Glutamatergic neuron (in vitro differentiated cells): ENCODE measurements around the gene CPVL. TPM values are rescaled to one million over a fixed set of nuclear protein-coding genes. Genes with fewer than 3 reads are reported as not detected.

Source experiments
- DNase-seq: peaks from one replicate; pipeline ENCODE4 v3.0.0; 2022
- H3K27ac Mint-ChIP-seq: one replicate; pipeline ENCODE4 v1.8.0; 2020; ENCODE audit warnings: mild to moderate bottlenecking, mixed read lengths, inconsistent platforms; ENCODE audit not compliant: unreplicated experiment
- H3K27me3 Mint-ChIP-seq: one replicate; pipeline ENCODE4 v1.8.0; 2020; ENCODE audit warnings: mild to moderate bottlenecking, moderate library complexity, mixed read lengths, inconsistent platforms; ENCODE audit not compliant: unreplicated experiment
- H3K36me3 Mint-ChIP-seq: one replicate; pipeline ENCODE4 v1.8.0; 2020; ENCODE audit warnings: mild to moderate bottlenecking, mixed read lengths, inconsistent platforms; ENCODE audit not compliant: unreplicated experiment
- H3K4me1 Mint-ChIP-seq: one replicate; pipeline ENCODE4 v1.8.0; 2020; ENCODE audit warnings: mild to moderate bottlenecking, low read depth, mixed read lengths, inconsistent platforms; ENCODE audit not compliant: unreplicated experiment
- H3K4me3 Mint-ChIP-seq: one replicate; pipeline ENCODE4 v1.8.0; 2020; ENCODE audit warnings: mild to moderate bottlenecking, mixed read lengths, inconsistent platforms; ENCODE audit not compliant: unreplicated experiment
- H3K9me3 Mint-ChIP-seq: one replicate; pipeline ENCODE4 v1.8.0; 2020; ENCODE audit warnings: mild to moderate bottlenecking, moderate library complexity, mixed read lengths, inconsistent platforms; ENCODE audit not compliant: unreplicated experiment
- total RNA-seq: library from RNA; stranded (reverse); fragmentation: NEBNext Ultra II Directional; extraction: Animal tissue kit (Norgen Biotek cat#: 25700); gene quantifications from one replicate; pipeline ENCODE4 v1.2.1, GENCODE V29; 2021; ENCODE audit not compliant: unreplicated experiment
- TF ChIP-seq, protein P1 (sequence below): fragments of 200-600 bp; sonication (generic); IDR thresholded peaks from one replicate; pipeline ENCODE4 v1.5.0; 2021; ENCODE audit not compliant: partially characterized antibody, unreplicated experiment

CPVL gene
- total RNA-seq, 1 donor from 2014 or later = 20.3 TPM

DNA sequence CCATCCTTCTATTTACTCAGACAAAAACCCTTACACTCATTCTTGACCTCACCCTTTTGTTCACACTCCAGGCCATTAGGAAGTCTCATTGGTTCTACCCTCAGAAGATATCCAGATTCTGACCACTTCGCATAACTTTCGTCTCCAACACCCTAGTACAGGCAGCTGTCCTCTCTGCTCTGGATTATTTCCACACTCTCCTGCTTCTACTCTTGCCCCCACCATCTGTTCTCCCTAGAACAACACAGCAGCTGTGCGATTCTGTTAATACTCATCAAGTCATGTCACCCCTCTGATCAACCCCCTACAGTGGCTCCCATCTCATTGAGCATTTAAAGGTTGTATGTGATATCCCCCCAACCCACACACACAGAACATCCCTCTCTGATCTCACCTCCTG is 172.7 kb downstream of the CPVL start:
- no peaks in the 10 kb centered on the region for H3K4me1 Mint-ChIP-seq
- peaks cover 27% of the 10 kb centered on the region for H3K36me3 Mint-ChIP-seq
- peaks cover 9% of the 10 kb centered on the region for H3K9me3 Mint-ChIP-seq
- TF ChIP-seq, protein P1, sequence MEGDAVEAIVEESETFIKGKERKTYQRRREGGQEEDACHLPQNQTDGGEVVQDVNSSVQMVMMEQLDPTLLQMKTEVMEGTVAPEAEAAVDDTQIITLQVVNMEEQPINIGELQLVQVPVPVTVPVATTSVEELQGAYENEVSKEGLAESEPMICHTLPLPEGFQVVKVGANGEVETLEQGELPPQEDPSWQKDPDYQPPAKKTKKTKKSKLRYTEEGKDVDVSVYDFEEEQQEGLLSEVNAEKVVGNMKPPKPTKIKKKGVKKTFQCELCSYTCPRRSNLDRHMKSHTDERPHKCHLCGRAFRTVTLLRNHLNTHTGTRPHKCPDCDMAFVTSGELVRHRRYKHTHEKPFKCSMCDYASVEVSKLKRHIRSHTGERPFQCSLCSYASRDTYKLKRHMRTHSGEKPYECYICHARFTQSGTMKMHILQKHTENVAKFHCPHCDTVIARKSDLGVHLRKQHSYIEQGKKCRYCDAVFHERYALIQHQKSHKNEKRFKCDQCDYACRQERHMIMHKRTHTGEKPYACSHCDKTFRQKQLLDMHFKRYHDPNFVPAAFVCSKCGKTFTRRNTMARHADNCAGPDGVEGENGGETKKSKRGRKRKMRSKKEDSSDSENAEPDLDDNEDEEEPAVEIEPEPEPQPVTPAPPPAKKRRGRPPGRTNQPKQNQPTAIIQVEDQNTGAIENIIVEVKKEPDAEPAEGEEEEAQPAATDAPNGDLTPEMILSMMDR = no peak
- H3K4me3 Mint-ChIP-seq = no peak overlapping the region
- no peak overlapping the region for H3K27ac Mint-ChIP-seq
- no peak for DNase-seq
- no peaks in the 10 kb centered on the region for H3K27me3 Mint-ChIP-seq

DNA sequence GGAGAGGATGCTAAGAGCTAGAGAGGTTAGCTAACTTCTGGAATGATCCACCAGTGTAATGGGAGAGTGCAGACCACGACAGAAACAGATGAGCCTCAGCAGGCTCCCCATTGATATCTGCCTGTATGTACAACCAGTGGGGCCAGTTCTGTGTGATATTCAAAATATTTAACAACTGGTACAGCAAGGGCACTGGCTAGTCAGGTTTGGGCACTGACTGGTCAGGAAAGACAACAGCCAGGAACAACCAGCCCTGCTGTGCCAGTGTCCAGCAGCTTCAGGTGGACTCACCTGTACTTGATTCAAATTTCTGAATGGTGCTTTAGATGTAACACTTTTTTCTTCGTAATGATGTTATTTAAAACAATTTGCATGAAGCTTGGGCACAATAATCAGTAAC is 182.3 kb downstream of the CPVL start:
- Mint-ChIP-seq H3K4me1 (peaks cover 2% of the 10 kb centered on the region), H3K27ac (no peak overlapping the region), H3K36me3 (no peaks in the 10 kb centered on the region), H3K4me3 (no peak overlapping the region), H3K9me3 (peaks cover 2% of the 10 kb centered on the region), H3K27me3 (peaks cover 5% of the 10 kb centered on the region)
- TF ChIP-seq, protein P1 = no peak
- no peak for DNase-seq

DNA sequence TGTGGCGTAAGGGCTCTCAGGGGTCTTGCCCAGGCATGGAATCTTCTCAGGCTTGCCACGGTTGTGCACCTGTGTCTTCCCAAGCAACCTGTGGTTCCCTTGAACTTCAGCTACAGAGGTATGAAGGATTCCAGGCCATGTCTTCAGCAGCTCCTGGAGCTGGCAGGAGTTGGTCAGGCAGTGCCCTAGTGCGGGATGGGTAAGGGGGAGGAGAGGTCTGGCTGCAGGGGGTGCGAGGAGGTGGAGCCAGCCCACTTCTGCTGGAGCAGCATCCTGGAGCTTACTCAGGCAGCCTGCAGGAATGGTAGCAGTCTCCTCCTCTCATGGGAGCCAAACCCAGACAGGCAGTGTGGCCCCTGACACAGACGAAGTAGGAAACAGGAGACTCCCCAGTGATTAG is 184.4 kb downstream of the CPVL start:
- Mint-ChIP-seq H3K9me3 (peaks cover 6% of the 10 kb centered on the region), H3K4me1 (peaks cover 5% of the 10 kb centered on the region), H3K27me3 (peaks cover 12% of the 10 kb centered on the region), H3K36me3 (no peaks in the 10 kb centered on the region), H3K27ac (no peak overlapping the region), H3K4me3 (no peak overlapping the region)
- DNase-seq = no peak
- TF ChIP-seq, protein P1 = no peak

DNA sequence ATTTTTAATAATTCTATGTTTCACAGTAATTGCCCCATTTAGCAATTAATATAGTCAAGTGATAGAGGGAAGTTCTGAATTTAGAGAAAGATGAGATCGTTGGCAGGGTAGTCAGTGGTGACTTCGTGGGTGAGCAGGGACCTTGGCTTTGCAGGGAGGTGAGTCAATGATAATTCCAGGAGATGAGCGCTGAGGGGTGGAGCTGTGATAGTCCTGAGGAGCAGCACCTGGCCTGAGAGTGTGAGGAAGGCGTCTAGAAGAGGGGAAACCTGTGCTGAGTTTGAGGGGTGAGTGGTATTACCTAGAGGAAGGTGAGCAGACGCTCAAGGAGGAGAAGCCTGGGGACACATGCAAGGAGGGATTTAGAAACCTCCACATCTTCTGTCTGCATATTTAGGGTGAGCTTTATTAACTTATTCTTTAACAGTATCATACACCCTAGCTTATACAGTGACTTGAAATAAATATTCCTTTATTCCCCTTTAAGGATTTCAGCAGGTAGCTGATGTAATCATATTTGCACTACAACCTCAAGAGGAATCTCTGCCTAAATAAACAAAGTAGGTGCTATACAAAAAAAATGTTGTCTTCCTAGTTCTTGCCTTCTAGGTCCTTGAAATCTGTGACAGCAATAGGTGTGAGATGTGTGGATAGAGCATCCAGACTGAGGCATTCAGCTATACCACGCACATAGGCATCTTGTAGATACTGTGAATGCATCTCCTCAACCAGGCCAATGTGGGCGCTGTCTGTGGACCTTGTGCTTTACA is 186.1 kb downstream of the CPVL start:
- H3K4me3 Mint-ChIP-seq = no peak overlapping the region
- no peaks in the 10 kb centered on the region for H3K36me3 Mint-ChIP-seq
- TF ChIP-seq, protein P1 = no peak
- peaks cover 5% of the 10 kb centered on the region for H3K4me1 Mint-ChIP-seq
- DNase-seq = no peak
- H3K9me3 Mint-ChIP-seq = peaks cover 6% of the 10 kb centered on the region
- no peak overlapping the region for H3K27ac Mint-ChIP-seq
- peaks cover 14% of the 10 kb centered on the region for H3K27me3 Mint-ChIP-seq

DNA sequence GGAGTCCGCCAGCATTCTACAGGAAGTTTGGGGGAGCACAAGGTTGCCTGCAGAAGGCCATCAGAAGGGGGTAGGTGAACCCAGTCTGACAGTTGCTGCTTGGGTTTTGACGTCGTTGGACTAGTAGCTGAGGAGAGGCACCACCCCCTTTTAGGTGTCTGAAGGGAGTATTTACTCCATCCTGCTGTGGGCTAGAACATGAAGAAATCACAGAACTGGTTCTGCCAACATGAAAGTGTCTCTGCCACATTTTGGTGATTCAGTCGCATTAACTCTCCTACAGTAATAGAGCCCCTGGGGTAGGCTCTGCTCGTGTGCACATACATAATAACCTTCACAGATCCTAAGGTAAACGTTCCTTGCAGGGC is 187.4 kb downstream of the CPVL start:
- Mint-ChIP-seq H3K27me3 (peaks cover 17% of the 10 kb centered on the region), H3K36me3 (no peaks in the 10 kb centered on the region), H3K4me1 (peaks cover 5% of the 10 kb centered on the region), H3K9me3 (peaks cover 6% of the 10 kb centered on the region), H3K4me3 (peak overlapping the region; percentile 82), H3K27ac (no peak overlapping the region)
- TF ChIP-seq, protein P1 = no peak
- DNase-seq = no peak
